Progenitor cell of endocrine pancreas (in vitro differentiated cells): ENCODE measurements around the gene ARSG. TPM values are rescaled to one million over a fixed set of nuclear protein-coding genes. Genes with fewer than 3 reads are reported as not detected.

ENCODE experiments used
- DNase-seq: peaks from one replicate; pipeline ENCODE4 v3.0.0; 2021; ENCODE audit warnings: low spot score; ENCODE audit not compliant: unreplicated experiment
- H3K27ac Mint-ChIP-seq: 2 replicates; pipeline ENCODE4 v1.8.0; 2021; ENCODE audit warnings: mild to moderate bottlenecking, moderate library complexity, mixed read lengths
- H3K27me3 Mint-ChIP-seq: 2 replicates; pipeline ENCODE4 v1.8.0; 2021; ENCODE audit warnings: mixed read lengths
- H3K36me3 Mint-ChIP-seq: 2 replicates; pipeline ENCODE4 v1.8.0; 2022; ENCODE audit warnings: mixed read lengths; ENCODE audit not compliant: insufficient read depth
- H3K4me1 Mint-ChIP-seq: 2 replicates; pipeline ENCODE4 v1.8.0; 2021; ENCODE audit warnings: low read depth, mixed read lengths
- H3K4me3 Mint-ChIP-seq: 2 replicates; pipeline ENCODE4 v1.8.0; 2021; ENCODE audit warnings: low read depth, mild to moderate bottlenecking, moderate library complexity, mixed read lengths
- H3K9me3 Mint-ChIP-seq: 2 replicates; pipeline ENCODE4 v1.8.0; 2021; ENCODE audit warnings: low read depth, mixed read lengths
- total RNA-seq: library from RNA; stranded (reverse); gene quantifications from 2 replicates; pipeline ENCODE4 v1.2.1, GENCODE V29; 2021
- TF ChIP-seq, protein P1 (sequence below): fragments of 200-600 bp; sonication (generic); IDR thresholded peaks from one replicate; pipeline ENCODE4 v1.5.0; 2021; ENCODE audit warnings: antibody characterized with exemption, mild to moderate bottlenecking; ENCODE audit not compliant: unreplicated experiment

The ARSG gene
- total RNA-seq, 1 donor from 2014 or later, result 2.6 TPM

DNA sequence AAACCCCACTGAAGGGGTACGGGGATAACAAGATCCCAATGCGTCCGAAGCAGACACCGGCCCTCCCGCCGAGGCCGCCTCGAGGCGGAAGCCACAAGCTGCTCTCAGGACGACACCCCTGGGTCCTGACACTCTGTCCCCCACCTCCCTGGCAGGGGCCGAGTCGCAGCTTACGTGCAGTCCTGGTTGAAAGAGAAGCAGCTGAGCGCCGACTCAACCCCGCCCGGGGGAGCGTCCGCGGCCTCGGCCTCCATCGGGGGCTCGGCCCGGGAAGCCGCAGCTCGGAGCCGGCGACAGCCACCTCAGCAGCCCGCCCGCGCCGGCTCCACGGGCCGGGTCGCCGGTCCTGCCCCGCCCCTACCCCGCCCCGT is 165.9 kb downstream of the ARSG start, which contains the start of gene WIPI1:
WIPI1 (minus strand) TSS at position 329 of the 371 bp plus-strand sequence; CDS start at position 254, 75 bp downstream.
- Mint-ChIP-seq H3K4me3 (peak within 1 kb of the TSS; percentile 83), H3K27me3 (peaks cover 13% of the 10 kb centered on the region), H3K27ac (peak within 1 kb of the TSS; percentile 97), H3K4me1 (peaks cover 36% of the 10 kb centered on the region), H3K36me3 (peaks cover 1% of the 10 kb centered on the region), H3K9me3 (no peaks in the 10 kb centered on the region)
- TF ChIP-seq, protein P1, sequence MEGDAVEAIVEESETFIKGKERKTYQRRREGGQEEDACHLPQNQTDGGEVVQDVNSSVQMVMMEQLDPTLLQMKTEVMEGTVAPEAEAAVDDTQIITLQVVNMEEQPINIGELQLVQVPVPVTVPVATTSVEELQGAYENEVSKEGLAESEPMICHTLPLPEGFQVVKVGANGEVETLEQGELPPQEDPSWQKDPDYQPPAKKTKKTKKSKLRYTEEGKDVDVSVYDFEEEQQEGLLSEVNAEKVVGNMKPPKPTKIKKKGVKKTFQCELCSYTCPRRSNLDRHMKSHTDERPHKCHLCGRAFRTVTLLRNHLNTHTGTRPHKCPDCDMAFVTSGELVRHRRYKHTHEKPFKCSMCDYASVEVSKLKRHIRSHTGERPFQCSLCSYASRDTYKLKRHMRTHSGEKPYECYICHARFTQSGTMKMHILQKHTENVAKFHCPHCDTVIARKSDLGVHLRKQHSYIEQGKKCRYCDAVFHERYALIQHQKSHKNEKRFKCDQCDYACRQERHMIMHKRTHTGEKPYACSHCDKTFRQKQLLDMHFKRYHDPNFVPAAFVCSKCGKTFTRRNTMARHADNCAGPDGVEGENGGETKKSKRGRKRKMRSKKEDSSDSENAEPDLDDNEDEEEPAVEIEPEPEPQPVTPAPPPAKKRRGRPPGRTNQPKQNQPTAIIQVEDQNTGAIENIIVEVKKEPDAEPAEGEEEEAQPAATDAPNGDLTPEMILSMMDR, result no peak
- no peak for DNase-seq

DNA sequence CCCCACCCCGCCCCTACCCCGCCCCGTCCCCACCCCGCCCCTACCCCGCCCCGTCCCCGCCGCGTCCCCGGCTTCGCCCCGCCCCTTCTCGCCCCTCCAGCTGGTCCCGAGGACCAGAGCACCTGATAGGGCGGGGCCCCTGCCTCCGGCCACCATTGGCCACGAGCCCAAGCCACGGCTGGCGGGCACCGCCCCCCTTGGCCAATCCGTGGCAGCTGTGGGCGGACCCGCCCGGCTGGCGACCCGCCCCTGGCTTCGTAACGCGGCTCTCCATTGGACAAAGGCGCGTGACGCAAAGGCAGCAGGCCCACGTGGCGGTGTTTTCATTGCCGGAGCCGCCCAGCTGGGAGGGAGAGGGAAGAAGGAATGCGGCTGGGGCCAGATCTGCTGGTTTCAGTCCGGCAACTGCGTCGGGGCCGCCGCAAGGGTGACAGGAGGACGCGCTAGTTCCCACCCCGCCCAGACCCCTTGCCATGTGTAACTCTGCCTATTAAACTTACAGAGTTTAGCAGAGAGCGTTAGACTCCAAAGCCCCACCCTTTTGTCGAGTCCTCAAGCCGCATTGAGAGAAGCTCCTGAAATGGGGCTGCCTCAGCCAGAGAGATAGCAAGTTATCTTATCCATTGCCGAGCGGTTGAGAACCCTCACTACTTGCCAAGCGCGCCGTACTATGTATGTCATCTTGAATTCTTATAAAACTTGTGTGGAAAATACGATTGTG is 166.4 kb downstream of the ARSG start:
- peaks cover 36% of the 10 kb centered on the region for H3K4me1 Mint-ChIP-seq
- peak overlapping the region; percentile 46 for H3K27ac Mint-ChIP-seq
- peak overlapping the region; percentile 73 for H3K4me3 Mint-ChIP-seq

DNA sequence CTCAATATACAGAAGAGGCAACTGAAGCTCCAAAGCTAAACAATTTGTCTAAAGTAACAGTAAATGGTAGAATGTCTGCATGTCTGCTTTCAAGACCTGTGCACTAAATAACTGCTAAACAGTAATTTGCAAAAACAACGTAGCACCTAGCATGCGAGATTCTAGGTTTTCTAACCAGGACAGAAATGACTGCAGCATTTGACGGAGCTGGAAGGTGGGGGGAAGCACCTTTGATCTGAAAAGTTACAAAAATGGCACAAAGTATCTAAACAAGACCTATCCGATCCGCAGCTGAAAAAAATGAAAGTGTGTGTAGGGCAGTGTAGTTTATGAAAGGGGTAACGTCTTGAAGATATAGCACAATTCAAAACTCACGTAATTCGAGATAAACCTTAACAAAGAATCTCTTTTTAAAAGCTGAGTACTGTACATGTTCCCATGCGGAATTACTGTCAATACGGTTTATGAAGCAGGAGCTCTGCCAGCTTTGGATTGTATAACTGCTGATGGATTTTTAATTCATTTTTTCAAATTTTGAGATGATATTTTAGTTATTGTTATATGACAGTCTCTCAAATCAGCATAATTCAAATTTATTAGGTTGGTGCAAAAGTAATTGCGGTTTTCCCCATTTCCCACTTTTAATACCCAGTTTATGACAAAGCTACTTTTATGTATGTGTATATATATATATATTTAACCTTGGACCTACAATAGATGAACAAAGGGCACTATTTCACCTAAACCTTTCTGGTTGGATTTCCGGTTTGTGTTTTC is 167.2 kb downstream of the ARSG start:
- Mint-ChIP-seq H3K4me3 (peak overlapping the region; percentile 73), H3K27me3 (peaks cover 13% of the 10 kb centered on the region), H3K27ac (peak overlapping the region; percentile 46), H3K36me3 (no peaks in the 10 kb centered on the region), H3K4me1 (peaks cover 39% of the 10 kb centered on the region), H3K9me3 (no peaks in the 10 kb centered on the region)
- TF ChIP-seq, protein P1, result no peak
- no peak for DNase-seq

More for the DNA sequence above, 166.4 kb downstream of the ARSG start:
- peak; percentile 99 for DNase-seq
- no peaks in the 10 kb centered on the region for H3K36me3 Mint-ChIP-seq
- peaks cover 13% of the 10 kb centered on the region for H3K27me3 Mint-ChIP-seq
- TF ChIP-seq, protein P1, result no peak
- no peaks in the 10 kb centered on the region for H3K9me3 Mint-ChIP-seq

DNA sequence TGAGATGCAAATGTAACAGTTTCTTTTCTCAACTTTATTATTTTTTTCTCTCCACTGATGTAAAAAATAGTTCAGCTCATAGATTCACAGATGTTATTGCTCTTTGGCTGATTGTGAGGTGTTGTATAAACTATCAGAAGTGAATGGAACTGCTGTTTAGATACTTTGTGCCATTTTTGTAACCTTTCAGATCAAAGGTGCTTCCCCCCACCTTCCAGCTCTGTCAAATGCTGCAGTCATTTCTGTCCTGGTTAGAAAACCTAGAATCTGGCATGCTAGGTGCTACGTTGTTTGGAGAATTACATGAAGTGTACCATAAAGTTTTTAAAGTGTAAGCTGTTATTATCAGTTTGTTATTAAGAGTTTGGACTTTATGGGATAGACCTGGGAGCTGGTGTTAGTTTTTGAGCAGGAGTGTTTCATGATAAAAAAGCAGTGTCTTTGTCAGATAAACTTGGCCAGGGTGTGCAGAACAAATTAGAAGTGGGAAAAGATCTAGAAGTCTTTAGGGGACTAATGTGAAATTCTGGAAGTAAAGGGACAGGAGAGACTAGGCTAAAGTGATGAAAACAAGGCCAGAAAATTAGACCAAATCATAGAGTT is 167.8 kb downstream of the ARSG start:
- peaks cover 36% of the 10 kb centered on the region for H3K4me1 Mint-ChIP-seq
- no peak for DNase-seq
- H3K27me3 Mint-ChIP-seq, result peaks cover 13% of the 10 kb centered on the region
- no peaks in the 10 kb centered on the region for H3K9me3 Mint-ChIP-seq
- no peaks in the 10 kb centered on the region for H3K36me3 Mint-ChIP-seq
- TF ChIP-seq, protein P1, result no peak
- no peak overlapping the region for H3K27ac Mint-ChIP-seq
- H3K4me3 Mint-ChIP-seq, result no peak overlapping the region

DNA sequence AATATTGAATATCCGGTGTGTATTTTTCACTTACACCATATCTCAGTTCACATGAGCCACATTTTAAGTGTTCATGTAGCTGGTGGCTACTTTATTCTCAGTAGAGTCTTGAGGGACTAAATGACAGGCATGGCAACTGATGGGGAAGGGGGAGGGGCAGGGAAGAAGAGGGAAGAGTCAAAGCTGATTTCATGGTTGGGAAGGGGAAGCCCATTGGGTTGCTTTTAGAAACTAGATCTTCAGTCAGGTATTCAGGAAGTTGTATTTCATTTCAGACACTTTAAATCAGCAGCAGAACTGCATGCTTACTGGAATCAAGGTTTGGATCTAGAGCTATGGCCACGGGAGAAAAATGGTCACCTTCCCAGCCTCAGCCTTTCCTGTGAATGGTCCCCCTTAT is 168.9 kb downstream of the ARSG start:
- no peaks in the 10 kb centered on the region for H3K36me3 Mint-ChIP-seq
- DNase-seq, result no peak
- H3K9me3 Mint-ChIP-seq, result no peaks in the 10 kb centered on the region
- H3K4me3 Mint-ChIP-seq, result no peak overlapping the region
- H3K4me1 Mint-ChIP-seq, result peaks cover 31% of the 10 kb centered on the region
- peaks cover 13% of the 10 kb centered on the region for H3K27me3 Mint-ChIP-seq
- H3K27ac Mint-ChIP-seq, result no peak overlapping the region
- TF ChIP-seq, protein P1, result no peak
